Measurements from ENCODE around the gene P2RX4. TPM values are rescaled to one million over a fixed set of nuclear protein-coding genes. Genes with fewer than 3 reads are reported as not detected.

The P2RX4 gene
- polyA plus RNA-seq, 3 donors: 61.8 to 87.7 (median 74.7) TPM

- DNase-seq: no peak
- TF ChIP-seq CTCF (IDR thresholded peaks at IDR 0.05): no peak
- Histone ChIP-seq H3K9ac (ENCODE audit: insufficient read depth, low read length, poor library complexity, severe bottlenecking) (peak overlapping the region; percentile 29), H4K20me1 (ENCODE audit: insufficient read depth, low read length) (peaks cover 89% of the 10 kb centered on the region), H3K4me3 (replicated peaks in 1 of 3; ENCODE audit: low read depth in 2 of 3, low read length in 3 of 3) (peak overlapping the region in 1 of 3 experiments; percentile 41), H3K36me3 (replicated peaks in 1 of 2; ENCODE audit: control insufficient read depth in 1 of 2, insufficient read depth in 2 of 2, low read length in 2 of 2) (peaks cover 53 to 67% of the 10 kb centered on the region in 2 donors), H3K4me1 (ENCODE audit: control insufficient read depth in 1 of 2, insufficient read depth in 2 of 2, low read length in 2 of 2) (peaks cover 41% of the 10 kb centered on the region in 2 donors), H3K27me3 (ENCODE audit: control insufficient read depth in 2 of 2, insufficient read depth in 2 of 2, low read length in 2 of 2) (no peaks in the 10 kb centered on the region), H3K27ac (ENCODE audit: low read depth in 1 of 2, low read length in 2 of 2) (peak overlapping the region; percentile 34 to 81), H3K4me2 (replicated peaks; ENCODE audit: extremely low read depth, low read length, poor library complexity, severe bottlenecking) (peak overlapping the region; percentile 61), H2AFZ (ENCODE audit: insufficient read depth, low read depth, low read length, poor library complexity, severe bottlenecking) (no peak overlapping the region), H3K79me2 (ENCODE audit: insufficient read depth, low read length) (peaks cover 12% of the 10 kb centered on the region), H3K9me3 (replicated peaks in 1 of 2; ENCODE audit: control insufficient read depth in 1 of 2, insufficient read depth in 1 of 2, low read length in 2 of 2) (no peaks in the 10 kb centered on the region)
- peaks cover 0 to 2% (median 0%) of the 10 kb centered on the region in 3 donors for H3K27me3 Mint-ChIP-seq (ENCODE audit: low read depth in 3 of 3)
- H3K4me3 Mint-ChIP-seq: peak overlapping the region; percentile 62 to 74
- peaks cover 48% of the 10 kb centered on the region for H3K4me1 Mint-ChIP-seq
- H3K27ac Mint-ChIP-seq: peak overlapping the region; percentile 80 to 93 (median 89)
- H3K9me3 Mint-ChIP-seq: peaks cover 0 to 3% (median 0%) of the 10 kb centered on the region in 7 donors
- H3K36me3 Mint-ChIP-seq: peaks cover 55 to 74% of the 10 kb centered on the region in 2 donors
- intact Hi-C loops (cut with micrococcal nuclease): no loop called here
- WGBS (ENCODE audit: insufficient coverage): 84% methylated on average over 5 of the region's 17 CpGs
Measured at GRCh38 chr12:121241156-121241970, 31.4 kb downstream of the P2RX4 start.

DNA sequence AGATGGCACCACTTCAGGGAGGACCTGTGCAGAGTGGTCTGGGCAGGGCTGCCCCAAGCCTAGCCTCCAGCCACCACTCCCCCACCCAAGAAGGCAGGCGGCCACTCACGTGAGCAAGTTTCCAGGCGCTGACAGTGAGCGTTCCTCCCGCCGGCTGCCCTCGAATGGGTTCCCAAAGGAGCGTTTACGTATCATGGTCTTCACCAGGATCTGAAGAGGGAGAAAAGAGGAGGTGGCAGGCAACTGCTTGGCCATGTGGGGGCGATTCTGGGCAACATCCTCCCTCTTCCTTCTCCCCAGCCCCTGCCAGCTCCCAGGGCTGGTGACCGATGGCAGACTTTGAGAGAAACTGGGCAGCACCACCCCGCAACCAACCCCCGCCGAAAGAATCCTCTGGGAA, 35.1 kb downstream of the P2RX4 start:
- peaks cover 18 to 19% of the 10 kb centered on the region in 2 donors for H3K4me1 ChIP-seq (ENCODE audit: control insufficient read depth in 1 of 2, insufficient read depth in 2 of 2, low read length in 2 of 2)
- H3K27me3 ChIP-seq (ENCODE audit: control insufficient read depth in 2 of 2, insufficient read depth in 2 of 2, low read length in 2 of 2): no peaks in the 10 kb centered on the region
- H2AFZ ChIP-seq (ENCODE audit: insufficient read depth, low read depth, low read length, poor library complexity, severe bottlenecking): no peak overlapping the region
- Mint-ChIP-seq H3K36me3 (peaks cover 71 to 90% of the 10 kb centered on the region in 2 donors), H3K9me3 (peaks cover 0 to 3% (median 0%) of the 10 kb centered on the region in 7 donors), H3K27ac (peak overlapping the region in 3 of 7 donors; percentile 38 to 68 (median 58)), H3K27me3 (ENCODE audit: low read depth in 3 of 3) (peaks cover 0 to 2% (median 0%) of the 10 kb centered on the region in 3 donors), H3K4me1 (peaks cover 23% of the 10 kb centered on the region), H3K4me3 (no peak overlapping the region)
- no peaks in the 10 kb centered on the region for H3K9me3 ChIP-seq (replicated peaks in 1 of 2; ENCODE audit: control insufficient read depth in 1 of 2, insufficient read depth in 1 of 2, low read length in 2 of 2)
- H3K79me2 ChIP-seq (ENCODE audit: insufficient read depth, low read length): peaks cover 4% of the 10 kb centered on the region
- intact Hi-C loops (cut with micrococcal nuclease): no loop called here
- TF ChIP-seq CTCF (IDR thresholded peaks at IDR 0.05): no peak
- no peak for DNase-seq
- no peak overlapping the region for H3K9ac ChIP-seq (ENCODE audit: insufficient read depth, low read length, poor library complexity, severe bottlenecking)
- H3K4me3 ChIP-seq (replicated peaks in 1 of 3; ENCODE audit: low read depth in 2 of 3, low read length in 3 of 3): no peak overlapping the region
- H3K27ac ChIP-seq (ENCODE audit: low read depth in 1 of 2, low read length in 2 of 2): no peak overlapping the region
- peaks cover 86% of the 10 kb centered on the region for H4K20me1 ChIP-seq (ENCODE audit: insufficient read depth, low read length)
- 100% methylated on average over 5 of the region's 14 CpGs for WGBS (ENCODE audit: insufficient coverage)
- no peak overlapping the region for H3K4me2 ChIP-seq (replicated peaks; ENCODE audit: extremely low read depth, low read length, poor library complexity, severe bottlenecking)
- H3K36me3 ChIP-seq (replicated peaks in 1 of 2; ENCODE audit: control insufficient read depth in 1 of 2, insufficient read depth in 2 of 2, low read length in 2 of 2): peaks cover 67 to 79% of the 10 kb centered on the region in 2 donors
